ENCODE data around the gene CCDC141. TPM values are rescaled to one million over a fixed set of nuclear protein-coding genes. Genes with fewer than 3 reads are reported as not detected.

CCDC141 gene
- total RNA-seq, 1 experiment from 2014 or later = 0.30 TPM

GRCh38 chr2:178934571-178934970 lies 115.4 kb downstream of the CCDC141 start (continued):
- TF ChIP-seq CTCF (IDR thresholded peaks at IDR 0.05 in 2 of 3, conservative IDR thresholded peaks at IDR 0.05 in 1 of 3; ENCODE audit: borderline replicate concordance in 1 of 3, insufficient read depth in 1 of 3, low read depth in 2 of 3, low read length in 2 of 3) (no peak), REST (IDR thresholded peaks at IDR 0.05; ENCODE audit: low read depth) (no peak)

- Histone ChIP-seq H3K36me3 (ENCODE audit: control insufficient read depth in 1 of 2, insufficient read depth in 2 of 2, low read length in 2 of 2) (no peaks in the 10 kb centered on the region), H3K27ac (ENCODE audit: low read depth, low read length) (no peak overlapping the region), H3K4me1 (ENCODE audit: control insufficient read depth in 1 of 2, insufficient read depth in 2 of 2, low read length in 2 of 2) (no peaks in the 10 kb centered on the region), H3K27me3 (ENCODE audit: insufficient read depth, low read length) (no peaks in the 10 kb centered on the region), H3K4me2 (ENCODE audit: low read length) (no peak overlapping the region), H3K4me3 (replicated peaks in 1 of 2; ENCODE audit: low read depth in 1 of 2, low read length in 2 of 2) (no peak overlapping the region), H3K9me2 (ENCODE audit: insufficient read depth) (no peaks in the 10 kb centered on the region), H2AFZ (ENCODE audit: low read depth, low read length, poor library complexity, severe bottlenecking) (no peak overlapping the region), H3K79me2 (ENCODE audit: insufficient read depth, low read length) (no peaks in the 10 kb centered on the region), H3K9me3 (ENCODE audit: control insufficient read depth in 1 of 2, insufficient read depth in 1 of 2, low read depth in 1 of 2, low read length in 2 of 2) (no peaks in the 10 kb centered on the region), H3K9ac (ENCODE audit: low read length) (no peak overlapping the region), H4K20me1 (ENCODE audit: insufficient read depth) (no peaks in the 10 kb centered on the region)
- ChIA-PET POLR2A (no interaction called here), CTCF (no interaction called here), RAD21 (ENCODE audit: low non-redundant PET in 1 of 2, low total read pairs in 2 of 2, uncharacterized antibody in 2 of 2, unreplicated experiment in 2 of 2) (no interaction called here)
- ATAC-seq (no peak), DNase-seq (ENCODE audit: low read depth, low spot score) (no peak)
- BruUV-seq (replicated peaks) = no TSS peak
- no peak for TF ChIP-seq ATF3 (IDR thresholded peaks at IDR 0.05)
- no peak for TF ChIP-seq ZFX (IDR thresholded peaks at IDR 0.05)
- TF ChIP-seq RAD21 (IDR thresholded peaks at IDR 0.05; ENCODE audit: low read depth) = no peak
- TF ChIP-seq EZH2 (IDR thresholded peaks at IDR 0.05) = no peak
- no peak for TF ChIP-seq SIN3A (IDR thresholded peaks at IDR 0.05; ENCODE audit: low read depth)
- no peak for TF ChIP-seq EGR1 (IDR thresholded peaks at IDR 0.05; ENCODE audit: low read depth)
- intact Hi-C loops (cut with micrococcal nuclease) = no loop called here
Measured at GRCh38 chr2:178933493-178933892, 116.4 kb downstream of the CCDC141 start.

Data from HCT116 (cell line).